ENCODE data around the gene TRA2B.

Gene TRA2B

DNA sequence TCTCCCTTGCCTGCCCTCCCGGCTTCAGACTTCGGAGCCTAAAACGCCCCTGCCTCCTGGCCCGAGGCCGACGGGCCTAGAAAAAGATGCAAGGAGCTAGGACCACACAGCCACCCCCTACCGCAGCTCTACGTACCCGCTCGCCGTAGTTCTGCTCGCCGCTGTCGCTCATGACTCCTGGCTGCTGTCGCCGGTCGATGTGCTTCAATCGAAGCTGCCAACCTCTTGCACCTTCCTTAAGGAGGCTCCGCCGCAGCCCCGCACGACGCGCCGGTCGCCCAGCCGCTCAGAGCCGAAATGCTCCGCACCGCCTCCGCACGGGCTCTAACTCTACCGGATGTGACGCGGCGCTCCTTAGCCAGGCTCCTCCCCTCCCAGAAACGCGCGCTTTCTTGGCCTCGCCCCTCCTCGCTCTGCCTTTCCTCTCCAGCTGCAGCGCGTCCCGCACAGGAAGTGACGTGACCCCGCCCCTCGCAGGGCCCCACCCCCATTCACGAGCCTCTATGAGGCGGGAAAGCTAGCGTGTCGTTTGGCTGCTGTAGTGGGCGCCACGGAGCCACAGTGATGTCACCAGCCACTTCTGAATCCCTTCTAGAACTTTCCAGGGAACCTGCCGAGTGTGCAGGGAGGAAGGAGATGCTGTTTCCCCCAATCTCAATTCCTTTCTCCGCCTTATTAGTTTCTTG is at the start of gene TRA2B:
Gene TRA2B (minus strand): TSS at position 326 of the 686 bp plus-strand sequence. CDS start 154 bp downstream, at position 172.
- peak; percentile 89 for DNase-seq (ENCODE audit: low read depth)

DNA sequence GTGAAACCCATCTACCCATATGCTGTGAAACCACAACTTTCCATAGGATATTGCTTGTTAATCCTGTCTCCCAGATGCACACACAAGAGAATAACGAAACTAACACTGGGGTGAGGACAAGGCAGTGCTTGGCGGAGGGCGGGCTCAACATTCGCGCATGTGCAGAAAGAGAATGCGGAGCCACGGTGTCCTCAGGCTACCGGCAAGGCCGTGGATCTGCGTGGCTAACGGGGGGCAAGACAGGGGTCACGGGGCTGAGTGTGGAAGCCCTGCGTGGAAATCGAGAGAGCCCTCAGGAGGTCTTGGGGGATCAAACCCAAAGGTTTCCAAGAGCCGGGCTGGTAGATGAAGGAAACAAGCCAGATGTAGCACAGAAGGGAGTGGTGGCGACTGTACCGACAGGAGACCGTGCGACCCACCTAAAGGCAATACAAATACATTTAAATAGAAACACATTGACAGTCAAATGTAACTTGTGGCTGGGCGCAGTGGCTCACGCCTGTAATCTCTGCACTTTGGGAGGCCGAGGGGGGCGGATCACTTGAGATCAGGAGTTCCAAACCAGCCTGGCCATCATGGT is 48.5 kb upstream of the TRA2B start:
- DNase-seq (ENCODE audit: low read depth), result no peak

DNA sequence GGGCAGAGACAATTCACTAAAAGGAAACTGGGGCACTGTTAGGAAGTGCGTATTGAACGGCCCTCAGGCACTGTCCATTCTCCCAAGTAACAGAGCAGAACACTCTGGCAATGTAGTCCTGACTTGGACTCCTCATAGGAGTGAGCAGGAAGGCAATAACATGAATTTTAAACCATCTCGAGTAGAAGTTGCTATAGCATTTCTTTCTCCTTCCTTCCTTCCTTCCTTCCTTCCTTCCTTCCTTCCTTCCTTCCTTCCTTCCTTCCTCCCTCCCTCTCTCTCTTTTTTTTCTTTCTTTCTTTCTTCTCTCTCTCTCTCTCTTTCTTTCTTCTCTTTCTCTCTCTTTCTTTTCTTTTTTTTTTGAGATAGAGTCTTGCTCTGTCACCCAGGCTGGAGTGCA is 46.4 kb upstream of the TRA2B start:
- no peak for DNase-seq (ENCODE audit: low read depth)

DNA sequence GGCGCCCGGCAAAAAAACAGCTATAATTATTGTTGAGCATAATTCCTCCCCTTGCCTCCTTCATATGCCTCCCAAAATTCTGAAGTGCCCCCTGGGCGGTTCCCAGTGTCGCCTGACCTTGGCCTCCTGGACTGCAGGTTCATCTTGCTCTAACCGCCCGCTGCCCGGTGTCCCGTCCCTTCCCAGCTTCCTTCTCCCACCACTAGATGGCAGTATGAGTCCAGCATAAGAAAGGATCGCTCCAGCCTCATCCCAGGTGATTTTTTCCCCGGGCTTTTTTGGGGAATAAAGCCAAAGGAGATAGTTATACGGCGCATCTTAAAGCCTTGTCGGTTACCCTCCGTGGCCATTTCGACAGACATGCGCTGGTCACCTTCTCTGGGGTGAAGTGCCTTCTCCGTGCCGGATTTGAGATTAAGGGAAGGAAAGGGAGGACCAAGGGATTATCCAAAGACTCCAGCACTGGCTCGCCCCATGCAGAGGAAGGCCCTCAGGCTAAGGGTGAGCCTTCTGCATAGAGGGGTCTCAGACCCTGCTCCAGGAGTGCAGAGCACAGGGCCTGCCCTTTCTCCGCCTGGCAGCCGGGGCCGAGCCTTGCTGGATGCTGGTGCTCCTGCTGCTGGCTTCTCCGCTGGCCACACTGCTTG is 45.8 kb upstream of the TRA2B start:
- no peak for DNase-seq (ENCODE audit: low read depth)

DNA sequence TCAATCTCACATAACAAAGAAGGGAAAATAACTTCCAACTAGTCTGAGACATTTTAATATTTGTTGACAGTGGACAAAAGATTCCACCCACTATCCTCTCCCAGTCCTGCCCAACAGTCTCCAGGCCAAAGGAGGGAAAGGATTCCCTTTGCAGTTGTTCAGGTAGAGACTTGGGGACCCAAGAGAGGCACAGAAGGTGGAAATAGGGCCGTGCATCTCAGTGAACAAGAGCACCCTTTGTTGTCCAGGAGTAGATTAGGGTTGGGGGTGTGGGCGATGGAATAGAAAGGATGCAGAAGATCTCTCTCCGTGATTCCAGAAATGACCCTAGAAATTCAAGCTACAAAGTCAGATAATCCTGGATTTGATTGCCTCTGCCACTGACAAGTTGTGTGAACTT is 44.8 kb upstream of the TRA2B start:
- DNase-seq (ENCODE audit: low read depth), result no peak

DNA sequence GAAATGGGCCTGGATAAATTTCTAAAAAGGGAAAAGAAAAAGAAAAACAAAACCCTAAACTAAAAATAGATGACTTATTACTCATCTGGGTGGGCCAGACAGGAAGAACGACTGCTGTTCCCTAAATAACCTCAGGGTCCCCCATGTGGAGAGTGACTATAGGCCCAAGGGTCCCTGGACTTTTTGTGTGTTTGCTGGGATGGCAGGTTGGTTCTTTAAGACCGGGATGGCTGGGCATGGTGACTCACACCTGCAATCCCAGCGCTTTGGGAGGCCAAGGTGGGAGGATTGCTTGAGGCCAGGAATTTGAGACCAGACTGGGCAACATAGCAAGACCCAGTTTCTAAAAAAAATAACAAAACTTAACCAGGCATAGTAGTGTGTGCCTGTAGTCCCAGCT is 43.8 kb upstream of the TRA2B start:
- no peak for DNase-seq (ENCODE audit: low read depth)

DNA sequence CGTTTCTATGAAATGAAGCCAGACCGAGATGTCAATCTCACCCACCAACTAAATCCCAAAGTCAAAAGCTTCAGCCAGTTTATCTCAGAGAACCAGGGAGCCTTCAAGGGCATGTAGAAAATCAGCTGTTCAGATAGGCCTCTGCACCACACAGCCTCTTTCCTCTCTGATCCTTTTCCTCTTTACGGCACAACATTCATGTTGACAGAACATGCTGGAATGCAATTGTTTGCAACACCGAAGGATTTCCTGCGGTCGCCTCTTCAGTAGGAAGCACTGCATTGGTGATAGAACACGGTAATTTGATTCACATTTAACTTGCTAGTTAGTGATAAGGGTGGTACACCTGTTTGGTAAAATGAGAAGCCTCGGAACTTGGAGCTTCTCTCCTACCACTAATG is 41.9 kb upstream of the TRA2B start:
- DNase-seq (ENCODE audit: low read depth), result no peak

DNA sequence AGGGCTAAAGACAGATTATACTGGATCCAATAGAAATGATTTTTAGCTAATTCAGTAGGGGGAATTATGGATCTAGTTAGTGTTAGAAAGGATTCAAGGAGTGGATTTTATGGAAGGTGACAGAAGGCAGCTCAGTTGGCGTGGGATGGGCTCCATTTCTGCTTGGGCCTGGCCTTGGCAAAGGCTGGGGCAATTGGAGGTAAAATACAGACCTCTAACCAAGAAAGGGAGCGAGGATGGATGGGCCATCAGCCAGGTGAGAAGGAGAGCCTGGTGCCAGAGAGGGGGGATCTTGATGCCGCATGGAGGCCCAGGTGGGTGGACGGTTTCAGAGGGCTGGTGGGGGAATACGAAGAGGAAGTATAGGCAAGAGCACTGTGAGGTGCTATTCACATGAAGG is 40.7 kb upstream of the TRA2B start:
- no peak for DNase-seq (ENCODE audit: low read depth)

DNA sequence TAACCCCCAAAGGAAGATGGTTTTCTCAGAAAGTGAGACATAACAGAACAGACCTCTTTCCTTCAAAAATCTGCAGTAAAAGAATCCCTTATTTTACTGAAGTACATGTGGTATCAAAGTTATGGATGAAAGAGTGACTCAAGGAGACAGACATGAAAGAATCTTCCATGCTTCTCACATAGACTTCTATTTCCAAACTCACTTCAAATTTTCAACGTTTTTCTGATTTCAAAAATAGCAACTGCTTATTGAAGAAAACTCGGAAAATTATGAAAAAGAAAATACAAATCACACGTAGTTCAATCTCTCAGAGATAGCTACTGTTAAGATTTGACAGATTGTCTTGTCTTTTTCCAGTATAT is 39.8 kb upstream of the TRA2B start:
- no peak for DNase-seq (ENCODE audit: low read depth)

DNA sequence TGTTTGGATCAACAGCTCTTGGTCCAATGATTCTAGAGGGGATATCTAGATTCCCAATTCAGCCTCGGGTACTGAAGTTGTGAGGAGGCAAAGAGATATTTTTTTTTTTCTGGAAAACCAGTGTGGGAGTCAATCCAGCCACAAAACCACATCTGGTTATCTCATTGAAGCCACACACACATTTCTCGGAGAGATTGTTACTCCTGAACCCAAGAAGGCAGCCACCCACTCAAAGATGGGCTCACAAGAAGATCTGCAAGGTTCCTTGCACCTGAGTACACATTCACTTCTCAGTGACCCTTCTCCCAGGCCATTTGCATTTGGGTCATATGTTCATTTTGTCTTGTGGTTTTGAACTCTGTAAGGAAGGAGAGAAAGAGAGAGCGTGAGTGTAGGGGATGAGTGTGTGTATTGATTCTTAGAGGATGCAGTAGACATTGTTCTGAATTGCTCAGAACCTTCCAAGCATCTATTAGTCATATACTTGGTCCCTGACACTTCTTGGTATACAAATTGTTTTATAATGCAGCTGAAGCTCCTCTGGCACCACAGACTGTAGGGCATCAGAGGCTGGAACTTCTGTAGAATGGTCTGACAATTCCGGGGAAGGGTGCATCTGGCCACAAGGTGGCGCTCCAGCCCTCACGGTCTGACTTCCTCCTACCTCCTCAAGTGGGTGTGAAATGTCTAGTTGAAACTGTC is 39.3 kb upstream of the TRA2B start:
- DNase-seq (ENCODE audit: low read depth), result peak; percentile 46

DNA sequence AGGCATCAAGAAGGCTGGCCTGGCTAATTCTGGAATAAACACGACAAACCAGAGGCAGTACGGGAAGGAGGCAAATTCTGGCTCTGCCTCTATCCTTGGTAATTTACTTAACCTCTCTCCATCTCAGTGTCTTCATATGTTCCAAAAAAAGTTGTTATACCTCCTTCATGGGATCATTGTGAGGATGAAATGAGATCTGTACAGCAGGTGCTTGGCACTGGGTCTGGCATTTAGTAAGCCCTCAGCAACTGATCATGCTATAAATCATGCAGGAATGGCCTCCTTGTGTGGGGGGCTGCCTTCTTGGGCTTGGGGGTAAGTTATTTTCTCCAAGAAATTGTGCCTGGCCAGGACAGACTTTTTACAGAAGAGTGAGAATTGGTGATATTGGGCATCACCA is 38.3 kb upstream of the TRA2B start:
- no peak for DNase-seq (ENCODE audit: low read depth)

DNA sequence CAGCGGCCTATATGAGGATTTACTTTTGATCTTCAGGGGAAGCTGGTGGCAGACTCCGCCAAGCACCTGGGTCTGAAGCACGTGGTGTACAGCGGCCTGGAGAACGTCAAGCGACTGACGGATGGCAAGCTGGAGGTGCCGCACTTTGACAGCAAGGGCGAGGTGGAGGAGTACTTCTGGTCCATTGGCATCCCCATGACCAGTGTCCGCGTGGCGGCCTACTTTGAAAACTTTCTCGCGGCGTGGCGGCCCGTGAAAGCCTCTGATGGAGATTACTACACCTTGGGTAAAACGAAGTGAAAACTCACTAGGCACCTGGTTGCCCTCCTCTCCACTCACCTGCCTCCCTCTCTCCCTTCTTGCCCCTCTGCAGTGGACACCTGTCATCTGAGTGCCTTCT is 33.8 kb upstream of the TRA2B start:
- DNase-seq (ENCODE audit: low read depth), result no peak

DNA sequence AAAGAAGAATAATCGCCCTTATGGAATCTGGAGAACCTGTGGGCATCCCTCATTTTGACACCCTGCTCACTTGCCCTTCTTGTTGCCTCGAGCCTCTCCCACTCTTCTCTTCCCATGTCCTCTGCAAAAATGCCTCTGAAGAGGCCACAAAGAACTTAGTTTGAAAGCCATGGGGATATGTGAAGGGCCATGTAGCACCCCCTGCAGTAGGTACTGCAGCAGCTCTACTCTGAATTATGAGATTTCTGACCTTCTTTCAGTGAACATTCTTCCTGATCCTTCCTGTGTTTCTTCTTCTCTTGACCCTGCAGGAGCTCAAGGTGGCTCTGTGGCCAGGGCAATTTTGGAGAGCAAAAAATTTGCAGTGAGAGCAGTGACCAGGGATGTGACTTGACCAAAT is 30.4 kb upstream of the TRA2B start:
- no peak for DNase-seq (ENCODE audit: low read depth)

DNA sequence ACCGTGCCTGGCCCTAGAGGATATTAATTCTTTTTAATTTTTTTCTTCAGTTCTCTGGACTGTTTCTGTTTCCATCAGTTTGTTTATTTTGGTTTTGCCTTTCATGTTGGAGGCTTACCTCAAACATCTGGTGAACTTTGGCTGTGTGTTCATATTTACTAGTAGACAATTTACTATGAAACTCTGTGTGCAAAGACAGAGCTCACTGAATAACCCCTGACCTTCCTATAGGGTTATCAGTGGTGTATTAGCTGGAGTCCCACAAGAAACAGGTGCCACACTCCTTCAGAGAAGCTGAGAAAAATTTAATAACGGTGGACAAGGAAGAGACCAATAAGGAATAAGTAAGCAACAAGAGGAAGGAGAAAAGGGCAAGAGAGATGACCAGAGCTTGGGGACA is 28.8 kb upstream of the TRA2B start:
- DNase-seq (ENCODE audit: low read depth), result no peak

DNA sequence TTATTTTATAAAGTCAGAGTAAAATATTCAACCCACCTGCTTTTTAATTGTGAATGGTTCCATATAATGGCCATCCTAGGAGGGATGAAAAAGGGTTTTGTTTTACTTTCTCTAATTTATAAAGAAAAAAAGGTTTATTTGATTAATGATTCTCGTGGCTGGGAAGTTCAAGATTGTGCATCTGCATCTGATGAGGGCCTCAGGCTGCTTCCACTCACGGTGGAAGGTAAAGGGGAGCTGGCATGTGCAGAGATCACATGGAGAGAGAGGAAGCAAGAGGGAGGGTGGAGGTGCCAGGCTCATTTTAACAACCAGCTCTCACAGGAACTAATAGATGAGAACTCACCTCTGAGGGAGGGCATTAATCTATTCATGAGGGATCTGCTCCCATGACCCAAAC is 27.7 kb upstream of the TRA2B start:
- DNase-seq (ENCODE audit: low read depth), result no peak

DNA sequence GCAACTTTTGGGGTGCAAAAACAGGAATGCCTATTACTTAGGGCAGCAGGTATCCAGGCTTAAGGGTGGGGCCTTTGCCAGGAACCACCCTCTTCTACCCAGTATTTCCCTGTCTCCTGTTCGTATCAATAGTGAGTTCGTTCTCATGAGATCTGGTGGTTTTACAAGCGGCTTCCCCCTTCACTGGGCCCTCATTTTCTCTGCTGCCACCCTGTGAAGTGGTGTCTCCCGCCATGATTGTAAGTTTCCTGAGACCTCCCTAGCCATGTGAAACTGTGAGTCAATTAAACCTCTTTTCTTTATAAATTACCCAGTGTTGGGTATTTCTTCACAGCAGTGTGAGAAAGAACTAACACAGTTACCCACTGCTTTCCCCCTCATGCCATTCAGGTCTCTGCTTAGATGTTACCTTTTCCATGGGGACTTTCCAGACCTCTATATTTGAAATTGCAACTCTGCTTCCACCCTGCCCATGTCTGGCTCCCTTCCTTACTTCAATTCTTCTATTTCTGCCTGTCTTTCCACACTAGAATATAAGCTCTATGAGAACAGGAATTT is 23.9 kb upstream of the TRA2B start:
- DNase-seq (ENCODE audit: low read depth), result no peak

DNA sequence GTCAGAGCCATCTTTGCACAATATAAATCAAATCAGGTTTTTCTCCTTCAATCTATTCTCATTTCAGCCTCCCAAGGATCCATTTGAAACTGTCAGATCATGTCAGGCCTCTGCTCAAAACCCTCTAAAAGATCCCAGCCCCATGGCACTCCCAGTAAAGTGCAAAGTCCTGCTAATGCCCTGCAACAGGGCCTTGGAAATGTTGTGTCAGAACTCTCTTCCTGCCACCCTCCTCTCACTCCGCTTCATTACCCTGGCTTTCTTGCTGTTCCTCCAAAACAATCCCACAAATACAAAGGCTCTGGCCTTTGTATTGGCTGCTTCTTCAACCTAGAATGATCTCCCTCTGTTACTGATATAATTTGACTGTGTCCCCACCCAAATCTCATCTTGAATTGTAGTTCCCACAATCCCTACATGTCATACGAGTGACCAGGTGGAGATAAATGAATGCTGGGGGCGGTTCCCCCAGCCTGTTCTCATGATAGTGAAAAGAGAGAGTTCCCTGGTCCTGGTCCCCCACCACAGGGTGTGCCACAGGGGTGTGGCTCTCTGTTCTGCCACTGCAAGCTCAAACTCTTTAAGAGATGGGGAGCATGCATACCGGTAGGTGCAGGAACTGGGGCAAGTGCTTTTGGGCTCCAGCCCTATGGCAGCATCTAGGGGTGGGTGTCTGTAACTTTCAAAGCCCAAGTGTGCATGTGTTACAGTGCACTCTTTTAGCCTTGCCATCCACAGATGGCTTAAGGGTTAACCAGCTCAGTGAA is 22.9 kb upstream of the TRA2B start:
- DNase-seq (ENCODE audit: low read depth), result no peak

DNA sequence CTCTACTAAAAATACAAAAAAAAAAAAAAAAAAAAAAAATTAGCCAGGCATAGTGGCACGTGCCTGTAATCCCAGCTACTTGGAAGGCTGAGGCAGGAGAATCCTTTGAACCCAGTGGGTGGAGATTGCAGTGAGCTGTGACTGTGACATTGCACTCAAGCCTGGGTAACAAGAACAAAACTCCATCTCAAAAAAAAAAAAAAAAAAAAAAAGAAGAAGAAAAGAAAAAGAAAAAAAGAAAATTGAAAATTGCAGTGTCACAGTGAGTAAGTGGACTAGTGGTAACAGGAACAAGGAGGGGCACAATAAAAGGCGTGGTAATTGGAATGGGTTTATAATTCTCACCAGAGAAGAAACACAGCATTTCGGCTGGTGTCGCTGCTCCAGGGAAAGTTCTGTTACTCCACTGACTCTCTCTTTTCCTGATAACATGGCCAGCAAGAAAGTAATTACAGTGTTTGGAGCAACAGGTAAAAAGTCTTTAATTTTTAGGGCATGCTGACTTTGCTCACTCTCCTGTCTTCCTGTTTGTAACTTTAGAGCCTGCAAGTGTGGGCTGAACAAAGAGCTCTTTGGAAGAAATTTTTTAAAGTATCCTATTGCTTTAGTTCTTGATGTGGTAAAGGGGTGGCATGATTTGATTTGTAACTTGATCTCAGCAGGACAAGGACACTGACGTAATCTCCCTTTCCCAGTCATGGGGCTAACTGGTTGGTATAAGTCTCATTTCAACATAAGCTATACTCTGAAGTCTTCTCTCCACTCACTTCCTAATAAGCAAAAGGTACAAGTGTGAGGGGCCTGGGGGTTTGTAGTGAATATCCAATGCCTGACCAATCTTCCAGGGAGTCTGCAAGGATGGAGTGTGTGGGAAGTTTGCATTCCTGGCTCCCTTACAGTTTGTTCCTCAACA is 22.1 kb upstream of the TRA2B start:
- DNase-seq (ENCODE audit: low read depth), result no peak

DNA sequence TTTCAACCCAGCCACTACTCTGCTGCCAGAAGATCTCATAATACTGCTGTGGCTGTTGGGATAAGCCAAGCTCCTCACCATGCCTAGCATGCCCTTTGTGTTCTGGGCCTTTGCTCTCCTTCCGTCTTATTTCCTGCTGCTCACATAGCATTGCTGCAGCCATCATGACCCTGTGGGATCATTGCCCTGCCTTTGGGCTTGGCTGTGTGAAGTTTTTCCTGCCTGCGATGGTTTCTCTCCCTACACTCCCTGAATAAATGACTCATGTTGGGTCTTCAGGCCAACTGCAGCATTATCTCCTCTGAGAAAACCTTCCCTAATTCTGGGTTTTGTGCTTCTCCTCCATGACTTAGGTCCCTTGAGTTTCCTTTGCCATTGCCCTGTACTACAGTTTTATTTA is 20.8 kb upstream of the TRA2B start:
- no peak for DNase-seq (ENCODE audit: low read depth)

DNA sequence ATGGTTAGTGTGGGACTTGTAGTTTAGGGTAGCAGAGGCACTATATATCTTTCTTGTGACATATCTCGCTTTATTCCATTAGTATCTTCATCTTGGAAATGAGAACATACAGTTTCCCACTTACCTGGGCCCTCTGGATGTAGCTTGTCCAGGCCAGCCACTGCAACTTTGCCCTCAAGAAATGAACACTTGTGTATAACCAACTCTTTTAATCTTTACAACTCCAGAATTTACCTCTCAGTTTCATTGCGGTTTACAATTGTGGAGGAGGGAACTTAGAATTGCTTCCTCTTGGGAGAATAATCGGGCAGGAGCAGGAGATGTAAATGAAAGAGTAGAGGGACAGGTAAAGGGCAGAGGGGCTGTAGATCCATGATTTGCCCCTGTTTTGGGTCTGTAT is 18.4 kb upstream of the TRA2B start:
- DNase-seq (ENCODE audit: low read depth), result no peak

DNA sequence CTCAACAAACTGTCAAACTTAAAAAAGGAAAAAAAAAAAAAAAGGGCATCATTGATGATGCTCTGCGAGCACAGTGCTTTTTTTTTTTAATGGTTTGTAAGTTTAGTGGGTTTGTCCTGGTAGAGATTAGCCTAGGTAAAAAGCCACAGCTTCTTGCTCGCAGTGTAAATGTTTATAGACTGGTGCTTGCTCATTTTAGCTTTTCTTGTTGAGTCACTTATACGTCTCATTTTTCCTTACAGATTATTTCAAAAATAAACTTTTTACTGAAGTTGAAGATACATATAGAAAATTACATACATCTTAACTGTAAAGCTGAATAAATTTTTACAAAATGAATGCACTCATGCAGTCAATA is 16.5 kb upstream of the TRA2B start:
- DNase-seq (ENCODE audit: low read depth), result no peak

All from HS-27A (cell line).